ENCODE results near the gene DDX51.

The DDX51 gene

GRCh38 chr12:132179431-132180362, 35.6 kb upstream of the DDX51 start:
- no peak for DNase-seq

- DNase-seq = no peak
Measured at GRCh38 chr12:132178801-132179401, 34.8 kb upstream of the DDX51 start.

- DNase-seq = no peak
Measured at GRCh38 chr12:132178316-132178715, 34.2 kb upstream of the DDX51 start.

GRCh38 chr12:132176920-132177551, 32.9 kb upstream of the DDX51 start:
- no peak for DNase-seq

GRCh38 chr12:132176385-132176919, 32.3 kb upstream of the DDX51 start:
- DNase-seq = no peak

- DNase-seq = no peak
Measured at GRCh38 chr12:132175496-132176384, 31.6 kb upstream of the DDX51 start.

GRCh38 chr12:132174839-132175490, 30.8 kb upstream of the DDX51 start:
- no peak for DNase-seq

- no peak for DNase-seq
Measured at GRCh38 chr12:132174015-132174838, 30.1 kb upstream of the DDX51 start.

- no peak for DNase-seq
Measured at GRCh38 chr12:132173135-132174014, 29.3 kb upstream of the DDX51 start.

- DNase-seq = no peak
Measured at GRCh38 chr12:132172619-132173018, 28.5 kb upstream of the DDX51 start.

- DNase-seq = no peak
Measured at GRCh38 chr12:132171968-132172521, 27.9 kb upstream of the DDX51 start.

GRCh38 chr12:132171293-132171967, 27.3 kb upstream of the DDX51 start:
- DNase-seq = no peak

GRCh38 chr12:132170637-132171292, 26.6 kb upstream of the DDX51 start:
- no peak for DNase-seq

GRCh38 chr12:132170094-132170636, 26.0 kb upstream of the DDX51 start:
- no peak for DNase-seq

- no peak for DNase-seq
Measured at GRCh38 chr12:132169376-132169775, 25.3 kb upstream of the DDX51 start.

GRCh38 chr12:132168311-132169031, 24.4 kb upstream of the DDX51 start:
- DNase-seq = no peak

GRCh38 chr12:132167611-132168310, 23.6 kb upstream of the DDX51 start:
- no peak for DNase-seq

All from stimulated activated CD4-positive, alpha-beta T cell treated with anti-CD3 and anti-CD28 coated beads, Interleukin-1b, Interleukin-23, amount 100 ng/mL, for 48 hours (primary cell).